Osteoblast (primary cell): ENCODE measurements around the gene ANKRD44. TPM values are rescaled to one million over a fixed set of nuclear protein-coding genes. Genes with fewer than 3 reads are reported as not detected.

ENCODE experiments used
- DNase-seq: peaks from one replicate; pipeline ENCODE4 v3.0.0; 2011; ENCODE audit warnings: low spot score, mixed read lengths; ENCODE audit not compliant: insufficient read length; ENCODE audit errors: missing footprints
- H2AFZ ChIP-seq: 2 replicates; pipeline ENCODE4 v1.6.0; 2011; ENCODE audit warnings: mild to moderate bottlenecking, low read length
- H3K27ac ChIP-seq: 2 replicates; pipeline ENCODE4 v1.5.1; 2011; ENCODE audit warnings: mild to moderate bottlenecking, low read depth, low read length, moderate library complexity
- H3K27me3 ChIP-seq: 2 replicates; pipeline ENCODE4 v1.6.0; 2012; ENCODE audit warnings: mild to moderate bottlenecking, control low read depth, inconsistent platforms, low read length, moderate library complexity; ENCODE audit not compliant: insufficient read depth
- H3K36me3 ChIP-seq: 2 replicates; pipeline ENCODE4 v1.5.1; 2011; ENCODE audit warnings: mild to moderate bottlenecking, low read length, control low read depth, moderate library complexity; ENCODE audit not compliant: insufficient read depth
- H3K4me1 ChIP-seq: 2 replicates; pipeline ENCODE4 v1.5.1; 2011; ENCODE audit warnings: mild to moderate bottlenecking, low read length, control low read depth, moderate library complexity; ENCODE audit not compliant: insufficient read depth
- H3K4me2 ChIP-seq: 2 replicates; pipeline ENCODE4 v1.6.0; 2011; ENCODE audit warnings: mild to moderate bottlenecking, low read length; ENCODE audit not compliant: insufficient read depth
- H3K4me3 ChIP-seq: fragments of 200-600 bp; sonication (generic); 3 replicates; pipeline ENCODE4 v1.5.1; 2012; ENCODE audit warnings: mild to moderate bottlenecking, low read length, inconsistent platforms; ENCODE audit not compliant: insufficient read depth
- H3K79me2 ChIP-seq: 2 replicates; pipeline ENCODE4 v1.6.0; 2012; ENCODE audit warnings: mild to moderate bottlenecking, low read length, control low read depth, inconsistent platforms; ENCODE audit not compliant: insufficient read depth
- H3K9me3 ChIP-seq: 2 replicates; pipeline ENCODE4 v1.5.1; 2011; ENCODE audit warnings: low read depth, low read length, control low read depth
- H4K20me1 ChIP-seq: 2 replicates; pipeline ENCODE4 v1.6.0; 2012; ENCODE audit warnings: mild to moderate bottlenecking, low read length, control low read depth; ENCODE audit not compliant: insufficient read depth
- total RNA-seq: library from RNA; depleted of rRNA; stranded (reverse); fragments of >200 nt; gene quantifications from 2 replicates; pipeline ENCODE4 v1.2.3, GENCODE V29; 2012
- TF ChIP-seq, protein P1 (sequence below): IDR thresholded peaks from 2 replicates; pipeline ENCODE4 v1.5.1; 2011; ENCODE audit warnings: mild to moderate bottlenecking, low read depth, low read length, moderate library complexity; ENCODE audit errors: extremely low read depth

Gene ANKRD44
- total RNA-seq, 1 donor: 44.5 TPM

- H3K4me1 ChIP-seq: peaks cover 4% of the 10 kb centered on the region
- TF ChIP-seq, protein P1, sequence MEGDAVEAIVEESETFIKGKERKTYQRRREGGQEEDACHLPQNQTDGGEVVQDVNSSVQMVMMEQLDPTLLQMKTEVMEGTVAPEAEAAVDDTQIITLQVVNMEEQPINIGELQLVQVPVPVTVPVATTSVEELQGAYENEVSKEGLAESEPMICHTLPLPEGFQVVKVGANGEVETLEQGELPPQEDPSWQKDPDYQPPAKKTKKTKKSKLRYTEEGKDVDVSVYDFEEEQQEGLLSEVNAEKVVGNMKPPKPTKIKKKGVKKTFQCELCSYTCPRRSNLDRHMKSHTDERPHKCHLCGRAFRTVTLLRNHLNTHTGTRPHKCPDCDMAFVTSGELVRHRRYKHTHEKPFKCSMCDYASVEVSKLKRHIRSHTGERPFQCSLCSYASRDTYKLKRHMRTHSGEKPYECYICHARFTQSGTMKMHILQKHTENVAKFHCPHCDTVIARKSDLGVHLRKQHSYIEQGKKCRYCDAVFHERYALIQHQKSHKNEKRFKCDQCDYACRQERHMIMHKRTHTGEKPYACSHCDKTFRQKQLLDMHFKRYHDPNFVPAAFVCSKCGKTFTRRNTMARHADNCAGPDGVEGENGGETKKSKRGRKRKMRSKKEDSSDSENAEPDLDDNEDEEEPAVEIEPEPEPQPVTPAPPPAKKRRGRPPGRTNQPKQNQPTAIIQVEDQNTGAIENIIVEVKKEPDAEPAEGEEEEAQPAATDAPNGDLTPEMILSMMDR: no peak
- H3K36me3 ChIP-seq: no peaks in the 10 kb centered on the region
- H3K27me3 ChIP-seq: no peaks in the 10 kb centered on the region
- no peaks in the 10 kb centered on the region for H3K9me3 ChIP-seq
- no peak overlapping the region for H2AFZ ChIP-seq
- H4K20me1 ChIP-seq: no peaks in the 10 kb centered on the region
- DNase-seq: no peak
- no peak overlapping the region for H3K4me2 ChIP-seq
- H3K4me3 ChIP-seq: no peak overlapping the region
- no peaks in the 10 kb centered on the region for H3K79me2 ChIP-seq
- no peak overlapping the region for H3K27ac ChIP-seq
These were observed 317.0 kb downstream of the ANKRD44 start for GRCh38 chr2:196993617-196994016.

- no peaks in the 10 kb centered on the region for H4K20me1 ChIP-seq
- H3K4me1 ChIP-seq: peaks cover 12% of the 10 kb centered on the region
- H2AFZ ChIP-seq: no peak overlapping the region
- H3K36me3 ChIP-seq: no peaks in the 10 kb centered on the region
- TF ChIP-seq, protein P1: no peak
- H3K27me3 ChIP-seq: no peaks in the 10 kb centered on the region
- no peak overlapping the region for H3K27ac ChIP-seq
- H3K4me2 ChIP-seq: no peak overlapping the region
- no peak for DNase-seq
- no peaks in the 10 kb centered on the region for H3K9me3 ChIP-seq
- H3K79me2 ChIP-seq: no peaks in the 10 kb centered on the region
- no peak overlapping the region for H3K4me3 ChIP-seq
These were observed 318.1 kb downstream of the ANKRD44 start for GRCh38 chr2:196992466-196992865.

- Histone ChIP-seq H3K79me2 (no peaks in the 10 kb centered on the region), H3K27ac (no peak overlapping the region), H4K20me1 (no peaks in the 10 kb centered on the region), H2AFZ (no peak overlapping the region), H3K36me3 (no peaks in the 10 kb centered on the region), H3K9me3 (no peaks in the 10 kb centered on the region), H3K4me3 (no peak overlapping the region), H3K4me1 (peaks cover 18% of the 10 kb centered on the region), H3K27me3 (no peaks in the 10 kb centered on the region), H3K4me2 (no peak overlapping the region)
- TF ChIP-seq, protein P1: no peak
- DNase-seq: no peak
These were observed 319.7 kb downstream of the ANKRD44 start for GRCh38 chr2:196990788-196991461.

- Histone ChIP-seq H3K79me2 (no peaks in the 10 kb centered on the region), H3K4me1 (peaks cover 18% of the 10 kb centered on the region)
These were observed 320.5 kb downstream of the ANKRD44 start for GRCh38 chr2:196990092-196990491.

More at GRCh38 chr2:196990092-196990491, 320.5 kb downstream of the ANKRD44 start:
- Histone ChIP-seq H3K4me3 (no peak overlapping the region), H3K27ac (no peak overlapping the region), H3K9me3 (no peaks in the 10 kb centered on the region), H3K4me2 (no peak overlapping the region), H3K36me3 (no peaks in the 10 kb centered on the region), H3K27me3 (no peaks in the 10 kb centered on the region), H4K20me1 (no peaks in the 10 kb centered on the region), H2AFZ (no peak overlapping the region)
- no peak for DNase-seq
- TF ChIP-seq, protein P1: no peak
